Activated B cell treated with CpG ODN at 0.5 μM for 24 hours (primary cell): ENCODE measurements around the gene SLC25A6. TPM values are rescaled to one million over a fixed set of nuclear protein-coding genes. Genes with fewer than 3 reads are reported as not detected.

Experiments used
- ATAC-seq: fragments of 200-7000 bp; cut with Tn5 transposase; one replicate; pipeline ENCODE4 v1.10.0; 2021; ENCODE audit warnings: low read depth, mild to moderate bottlenecking, moderate library complexity
- CTCF ChIA-PET: fragments of 350-600 bp; sonication (Branson Sonifier 250); formaldehyde crosslinking; loops from one replicate; lab custom pipeline; 2021; ENCODE audit warnings: antibody characterized with exemption; lab: Charles Lee
- POLR2A ChIA-PET: fragments of 350-600 bp; sonication (Branson Sonifier 250); formaldehyde crosslinking; loops from one replicate; lab custom pipeline; 2021; ENCODE audit warnings: antibody characterized with exemption; lab: Charles Lee
- DNase-seq: peaks from one replicate; pipeline ENCODE4 v3.0.0; 2022
- H3K27ac Mint-ChIP-seq: one replicate; pipeline ENCODE4 v1.8.0; 2020; ENCODE audit warnings: mixed read lengths
- H3K27me3 Mint-ChIP-seq: one replicate; pipeline ENCODE4 v1.8.0; 2021; ENCODE audit warnings: mixed read lengths
- H3K36me3 Mint-ChIP-seq: one replicate; pipeline ENCODE4 v1.8.0; 2021; ENCODE audit warnings: low read depth, mixed read lengths
- H3K4me1 Mint-ChIP-seq: one replicate; pipeline ENCODE4 v1.8.0; 2021; ENCODE audit warnings: mixed read lengths
- H3K4me3 Mint-ChIP-seq: one replicate; pipeline ENCODE4 v1.8.0; 2020; ENCODE audit warnings: mild to moderate bottlenecking, mixed read lengths
- H3K9me3 Mint-ChIP-seq: one replicate; pipeline ENCODE4 v1.8.0; 2020; ENCODE audit warnings: mixed read lengths
- intact Hi-C: fragments of 100-400 bp; cut with micrococcal nuclease; formaldehyde crosslinking; loops from one replicate; pipeline ENCODE4 v1.15.1; 2024
- total RNA-seq: library from RNA; stranded (reverse); gene quantifications from 2 replicates; pipeline ENCODE4 v1.2.3, GENCODE V29; 2022
- TF ChIP-seq, protein P1 (sequence below): fragments of 200-600 bp; IDR thresholded peaks from one replicate; pipeline ENCODE4 v1.8.0; 2022; ENCODE audit warnings: antibody characterized with exemption, mild to moderate bottlenecking

SLC25A6 gene
- total RNA-seq, 1 donor from 2014 or later: 436 TPM

DNA sequence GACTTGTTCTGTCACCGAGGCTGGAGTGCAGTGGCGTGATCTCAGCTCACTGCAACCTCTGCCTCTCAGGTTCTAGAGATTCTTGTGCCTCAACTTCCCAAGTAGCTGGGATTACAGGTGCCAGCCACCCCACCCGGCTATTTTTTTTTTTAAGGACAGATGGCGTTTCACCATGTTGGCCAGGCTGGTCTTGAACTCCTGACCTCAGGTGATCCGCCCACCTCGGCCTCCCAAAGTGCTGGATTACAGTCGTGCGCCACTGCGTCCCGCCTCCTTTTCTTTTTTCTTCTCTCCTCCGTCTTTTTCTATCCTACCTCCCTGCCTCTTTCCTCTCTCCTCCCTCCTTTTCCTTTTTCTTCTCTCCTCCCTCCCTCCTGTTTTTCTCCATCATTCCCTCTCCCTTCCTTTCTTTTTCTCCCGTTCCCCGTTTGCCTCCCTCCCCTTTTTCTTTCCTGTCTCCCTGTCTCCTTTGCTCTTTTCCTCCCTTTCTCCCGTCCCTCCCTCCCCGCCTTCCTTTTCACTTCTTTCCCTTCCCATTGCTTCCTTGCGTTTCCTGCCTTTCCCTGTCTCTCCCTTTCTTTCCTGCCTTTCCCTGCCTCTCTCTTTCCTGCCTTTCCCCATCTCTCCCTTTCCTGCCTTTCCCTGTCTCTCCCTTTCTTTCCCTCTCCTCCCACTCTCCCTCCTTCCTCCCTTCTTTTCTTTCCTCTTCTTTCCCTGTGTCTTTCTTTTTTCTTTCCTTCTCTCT lies 2.1 kb upstream of the SLC25A6 start:
- intact Hi-C loops: loop anchor here (2.0 to 5.0 kb wide), 4 partner anchors 187 to 1298 kb away; partner anchors contain the start of genes CD99 and GTPBP6
- ChIA-PET POLR2A (no interaction called here), CTCF (no interaction called here)
- Mint-ChIP-seq H3K36me3 (peaks cover 48% of the 10 kb centered on the region), H3K9me3 (no peaks in the 10 kb centered on the region), H3K4me1 (peaks cover 32% of the 10 kb centered on the region), H3K27me3 (no peaks in the 10 kb centered on the region), H3K4me3 (peak overlapping the region; percentile 93), H3K27ac (peak overlapping the region; percentile 37)
- TF ChIP-seq, protein P1, sequence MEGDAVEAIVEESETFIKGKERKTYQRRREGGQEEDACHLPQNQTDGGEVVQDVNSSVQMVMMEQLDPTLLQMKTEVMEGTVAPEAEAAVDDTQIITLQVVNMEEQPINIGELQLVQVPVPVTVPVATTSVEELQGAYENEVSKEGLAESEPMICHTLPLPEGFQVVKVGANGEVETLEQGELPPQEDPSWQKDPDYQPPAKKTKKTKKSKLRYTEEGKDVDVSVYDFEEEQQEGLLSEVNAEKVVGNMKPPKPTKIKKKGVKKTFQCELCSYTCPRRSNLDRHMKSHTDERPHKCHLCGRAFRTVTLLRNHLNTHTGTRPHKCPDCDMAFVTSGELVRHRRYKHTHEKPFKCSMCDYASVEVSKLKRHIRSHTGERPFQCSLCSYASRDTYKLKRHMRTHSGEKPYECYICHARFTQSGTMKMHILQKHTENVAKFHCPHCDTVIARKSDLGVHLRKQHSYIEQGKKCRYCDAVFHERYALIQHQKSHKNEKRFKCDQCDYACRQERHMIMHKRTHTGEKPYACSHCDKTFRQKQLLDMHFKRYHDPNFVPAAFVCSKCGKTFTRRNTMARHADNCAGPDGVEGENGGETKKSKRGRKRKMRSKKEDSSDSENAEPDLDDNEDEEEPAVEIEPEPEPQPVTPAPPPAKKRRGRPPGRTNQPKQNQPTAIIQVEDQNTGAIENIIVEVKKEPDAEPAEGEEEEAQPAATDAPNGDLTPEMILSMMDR: no peak
- no peak for ATAC-seq
- no peak for DNase-seq

DNA sequence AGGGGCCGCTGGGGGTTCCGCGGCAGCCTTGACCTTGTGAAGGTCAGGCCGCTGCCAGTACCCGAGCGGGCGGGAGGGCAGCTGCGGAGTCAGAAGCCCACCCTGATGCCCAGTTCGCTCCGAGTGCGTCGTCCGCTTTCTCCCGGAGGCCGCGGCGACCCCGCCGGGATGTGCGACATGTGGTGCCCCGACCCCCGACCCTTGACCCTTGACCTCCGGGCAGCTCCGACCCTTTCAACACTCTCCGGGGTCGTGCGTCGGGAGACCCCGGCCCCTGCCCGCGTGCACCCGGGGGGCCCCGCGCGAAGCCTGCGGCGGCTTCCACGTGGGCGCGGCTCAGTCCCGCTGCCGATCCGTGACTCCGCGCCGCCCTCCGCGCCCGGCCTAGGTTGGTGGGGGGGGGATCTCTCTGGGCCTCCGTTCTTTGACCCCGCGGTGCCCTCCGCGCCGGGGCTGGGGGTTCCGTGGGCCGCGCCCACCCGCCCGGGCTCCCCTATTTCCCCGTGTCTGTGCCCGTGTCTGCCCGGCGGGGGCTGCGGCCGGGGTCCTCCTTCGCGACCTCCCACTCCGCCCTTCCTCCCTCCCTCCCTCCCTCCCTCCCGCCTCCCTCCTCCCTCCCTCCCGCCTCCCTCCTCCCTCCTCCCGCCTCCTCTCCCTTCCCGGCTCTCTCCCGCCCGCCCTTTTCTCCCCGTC lies 609 bp upstream of the SLC25A6 start:
- peaks cover 58% of the 10 kb centered on the region for H3K36me3 Mint-ChIP-seq
- intact Hi-C loops: loop anchor here (1.0 to 5.0 kb wide), 10 partner anchors 61 to 1300 kb away; partner anchors contain the start of genes AKAP17A, CD99, GTPBP6 and P2RY8
- no peaks in the 10 kb centered on the region for H3K9me3 Mint-ChIP-seq
- peak overlapping the region; percentile 93 for H3K4me3 Mint-ChIP-seq
- H3K27me3 Mint-ChIP-seq: no peaks in the 10 kb centered on the region
- CTCF ChIA-PET: no interaction called here
- H3K4me1 Mint-ChIP-seq: peaks cover 46% of the 10 kb centered on the region
- ATAC-seq (peak; percentile 35), DNase-seq (no peak)
- H3K27ac Mint-ChIP-seq: peak overlapping the region; percentile 93
- TF ChIP-seq, protein P1: no peak
- POLR2A ChIA-PET: no interaction called here

DNA sequence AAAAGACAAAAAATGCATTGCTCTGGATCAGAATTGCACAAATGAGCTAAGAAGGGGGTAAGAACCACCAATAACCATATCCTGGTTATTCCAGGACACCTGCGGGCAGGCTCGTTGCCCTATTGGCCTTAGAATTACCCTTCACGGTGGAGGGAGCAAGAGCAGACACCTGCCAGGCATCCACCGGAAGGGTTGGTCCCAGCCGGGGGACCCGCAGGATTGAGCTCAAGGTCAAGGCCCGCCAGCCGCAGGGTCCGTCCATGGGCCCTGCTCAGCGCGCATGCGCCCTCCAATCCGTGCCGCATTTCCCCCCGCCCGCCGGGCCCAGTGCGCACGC lies 575 bp downstream of the SLC25A6 start:
- H3K9me3 Mint-ChIP-seq: no peaks in the 10 kb centered on the region
- POLR2A ChIA-PET: no interaction called here
- TF ChIP-seq, protein P1: no peak
- peaks cover 47% of the 10 kb centered on the region for H3K4me1 Mint-ChIP-seq
- DNase-seq: peak; percentile 99
- intact Hi-C loops: loop anchor here (5.0 kb wide), 2 partner anchors 1126 to 1301 kb away; partner anchors contain the start of gene CD99
- peaks cover 62% of the 10 kb centered on the region for H3K36me3 Mint-ChIP-seq
- ATAC-seq: no peak
- H3K27ac Mint-ChIP-seq: peak overlapping the region; percentile 93
- CTCF ChIA-PET: no interaction called here
- H3K4me3 Mint-ChIP-seq: peak overlapping the region; percentile 93
- no peaks in the 10 kb centered on the region for H3K27me3 Mint-ChIP-seq

DNA sequence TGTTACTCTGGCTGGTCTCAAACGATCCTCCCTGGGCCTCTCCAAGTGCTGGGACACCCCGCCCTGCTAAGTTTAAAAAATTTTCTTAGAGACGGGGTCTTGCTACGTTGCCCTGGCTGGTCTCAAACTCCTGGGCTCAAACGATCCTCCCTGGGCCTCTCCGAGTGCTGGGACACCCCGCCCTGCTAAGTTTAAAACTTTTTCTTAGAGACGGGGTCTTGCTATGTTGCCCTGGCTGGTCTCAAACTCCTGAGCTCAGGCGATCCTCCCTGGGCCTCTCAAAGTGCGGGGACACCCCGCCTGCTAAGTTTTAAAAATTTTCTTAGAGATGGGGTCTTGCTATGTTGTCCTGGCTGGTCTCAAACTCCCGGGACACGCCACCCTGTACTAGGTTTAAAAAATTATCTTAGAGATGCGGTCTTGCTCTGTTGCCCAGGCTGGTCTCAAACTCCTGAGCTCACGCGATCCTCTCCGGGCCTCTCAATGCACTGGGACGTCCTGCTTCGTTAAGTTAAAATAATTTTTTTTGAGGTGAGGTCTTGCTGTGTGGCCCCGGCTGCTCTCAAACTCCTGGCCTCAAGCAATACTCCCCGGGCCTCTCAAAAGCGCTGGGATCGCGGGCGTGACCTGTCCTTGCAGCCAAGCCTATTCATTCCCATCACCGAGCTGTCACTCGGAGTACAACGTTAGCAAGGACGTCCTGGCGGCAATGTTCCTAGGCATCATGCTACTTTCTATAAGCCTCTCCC lies 1.1 kb downstream of the SLC25A6 start:
- no peaks in the 10 kb centered on the region for H3K27me3 Mint-ChIP-seq
- peaks cover 61% of the 10 kb centered on the region for H3K36me3 Mint-ChIP-seq
- H3K4me1 Mint-ChIP-seq: peaks cover 47% of the 10 kb centered on the region
- intact Hi-C loops: loop anchor here (5.0 kb wide), 2 partner anchors 1127 to 1302 kb away; partner anchors contain the start of gene CD99
- no peaks in the 10 kb centered on the region for H3K9me3 Mint-ChIP-seq
- ATAC-seq: no peak
- ChIA-PET POLR2A (no interaction called here), CTCF (no interaction called here)
- peak overlapping the region; percentile 93 for H3K4me3 Mint-ChIP-seq
- TF ChIP-seq, protein P1: no peak
- peak overlapping the region; percentile 93 for H3K27ac Mint-ChIP-seq
- peak; percentile 10 for DNase-seq

DNA sequence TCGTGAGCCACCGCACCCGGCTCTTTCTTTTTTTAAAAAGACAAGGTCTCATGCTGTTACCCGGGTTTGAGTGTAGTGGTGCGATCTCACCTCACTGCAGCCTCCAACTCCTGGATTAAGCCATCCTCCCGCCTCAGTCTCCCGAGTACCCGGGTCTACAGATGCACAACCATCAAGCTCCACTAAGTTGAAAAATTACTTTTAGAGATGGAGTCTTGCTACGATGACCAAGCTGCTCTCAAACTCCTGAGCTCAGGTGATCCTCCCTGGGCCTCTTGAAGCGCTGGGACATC lies 2.0 kb downstream of the SLC25A6 start:
- TF ChIP-seq, protein P1: no peak
- intact Hi-C loops: loop anchor here (5.0 kb wide), 2 partner anchors 1127 to 1302 kb away; partner anchors contain the start of gene CD99
- DNase-seq (peak; percentile 11), ATAC-seq (no peak)
- Mint-ChIP-seq H3K4me1 (peaks cover 47% of the 10 kb centered on the region), H3K36me3 (peaks cover 64% of the 10 kb centered on the region), H3K9me3 (no peaks in the 10 kb centered on the region), H3K27ac (no peak overlapping the region), H3K4me3 (no peak overlapping the region), H3K27me3 (no peaks in the 10 kb centered on the region)
- ChIA-PET POLR2A (no interaction called here), CTCF (no interaction called here)
